NCI-H2081 treated with DMSO at 0.1 percent for 48 hours (cell line): ENCODE data around the gene LRRC73.
"Not testable (repeated sequence)": the region's sequence is repeated elsewhere in the genome, so short reads cannot be mapped to it uniquely, and the experiment has no call there.

ENCODE experiments used
- DNase-seq: peaks from one replicate; lab custom pipeline; 2025; lab: John Stamatoyannopoulos, UW

LRRC73 gene

GRCh38 chr6:43491750-43492661 is 18.1 kb downstream of the LRRC73 start:
- DNase-seq = no peak

- no peak for DNase-seq
Observed at GRCh38 chr6:43490523-43490939, 19.6 kb downstream of the LRRC73 start.

GRCh38 chr6:43489277-43490072 is 20.7 kb downstream of the LRRC73 start:
- DNase-seq = no peak

GRCh38 chr6:43488667-43489276 is 21.4 kb downstream of the LRRC73 start:
- no peak for DNase-seq

GRCh38 chr6:43481591-43482236 is 28.4 kb downstream of the LRRC73 start:
- DNase-seq = no peak

- DNase-seq = no peak
Observed at GRCh38 chr6:43481075-43481474, 29.1 kb downstream of the LRRC73 start.

GRCh38 chr6:43478008-43478372 is 32.2 kb downstream of the LRRC73 start:
- no peak for DNase-seq

- peak; percentile 53 for DNase-seq
Observed at GRCh38 chr6:43477235-43478007, 32.7 kb downstream of the LRRC73 start, which contains the start of gene TJAP1. TJAP1 (plus strand) TSS chr6:43477570; CDS start chr6:43499002, 21,432 bp downstream.

- DNase-seq = no peak
Observed at GRCh38 chr6:43476746-43477145, 33.4 kb downstream of the LRRC73 start.

GRCh38 chr6:43475516-43475915 is 34.6 kb downstream of the LRRC73 start:
- no peak for DNase-seq

- DNase-seq = no peak
Observed at GRCh38 chr6:43472515-43472914, 37.6 kb downstream of the LRRC73 start.

- no peak for DNase-seq
Observed at GRCh38 chr6:43471399-43471798, 38.7 kb downstream of the LRRC73 start.

GRCh38 chr6:43469947-43470346 is 40.2 kb downstream of the LRRC73 start:
- no peak for DNase-seq

GRCh38 chr6:43468748-43469681 is 41.1 kb downstream of the LRRC73 start:
- DNase-seq = no peak

- DNase-seq = no peak
Observed at GRCh38 chr6:43468240-43468639, 41.9 kb downstream of the LRRC73 start.

GRCh38 chr6:43467752-43468151 is 42.4 kb downstream of the LRRC73 start:
- DNase-seq = no peak

- not testable (repeated sequence) for DNase-seq
Observed at GRCh38 chr6:43467265-43467664, 42.9 kb downstream of the LRRC73 start.

- DNase-seq = no peak
Observed at GRCh38 chr6:43465948-43466347, 44.2 kb downstream of the LRRC73 start.

GRCh38 chr6:43464337-43464736 is 45.8 kb downstream of the LRRC73 start:
- DNase-seq = no peak

- no peak for DNase-seq
Observed at GRCh38 chr6:43461936-43462335, 48.2 kb downstream of the LRRC73 start.
